C4-2B (cell line): Measurements from ENCODE around the gene SWI5.

Experiments used
- ZFX ChIP-seq: fragments of 450-650 bp; IDR thresholded peaks from 2 replicates; pipeline ENCODE4 v1.6.1; 2017
- TF ChIP-seq, protein P1 (sequence below): fragments of 450-650 bp; conservative IDR thresholded peaks from 2 replicates; pipeline ENCODE4 v1.5.1; 2017; ENCODE audit warnings: mild to moderate bottlenecking

DNA sequence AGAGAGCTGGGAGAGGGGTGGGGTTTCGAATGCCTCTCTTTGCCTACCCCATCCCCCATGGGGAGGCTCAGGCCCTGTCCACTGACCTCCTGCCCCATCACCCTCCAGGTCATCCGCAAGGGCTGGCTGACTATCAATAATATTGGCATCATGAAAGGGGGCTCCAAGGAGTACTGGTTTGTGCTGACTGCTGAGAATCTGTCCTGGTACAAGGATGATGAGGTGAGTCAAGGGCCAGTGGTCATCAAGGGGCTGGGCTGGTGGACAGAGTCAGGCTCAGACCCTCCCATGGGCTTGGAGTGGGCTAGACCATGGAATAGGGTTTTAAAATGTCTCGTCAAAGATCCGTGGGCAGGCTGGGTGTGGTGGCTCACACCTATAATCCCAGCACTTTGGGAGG, 34.0 kb upstream of the SWI5 start:
- TF ChIP-seq, protein P1, sequence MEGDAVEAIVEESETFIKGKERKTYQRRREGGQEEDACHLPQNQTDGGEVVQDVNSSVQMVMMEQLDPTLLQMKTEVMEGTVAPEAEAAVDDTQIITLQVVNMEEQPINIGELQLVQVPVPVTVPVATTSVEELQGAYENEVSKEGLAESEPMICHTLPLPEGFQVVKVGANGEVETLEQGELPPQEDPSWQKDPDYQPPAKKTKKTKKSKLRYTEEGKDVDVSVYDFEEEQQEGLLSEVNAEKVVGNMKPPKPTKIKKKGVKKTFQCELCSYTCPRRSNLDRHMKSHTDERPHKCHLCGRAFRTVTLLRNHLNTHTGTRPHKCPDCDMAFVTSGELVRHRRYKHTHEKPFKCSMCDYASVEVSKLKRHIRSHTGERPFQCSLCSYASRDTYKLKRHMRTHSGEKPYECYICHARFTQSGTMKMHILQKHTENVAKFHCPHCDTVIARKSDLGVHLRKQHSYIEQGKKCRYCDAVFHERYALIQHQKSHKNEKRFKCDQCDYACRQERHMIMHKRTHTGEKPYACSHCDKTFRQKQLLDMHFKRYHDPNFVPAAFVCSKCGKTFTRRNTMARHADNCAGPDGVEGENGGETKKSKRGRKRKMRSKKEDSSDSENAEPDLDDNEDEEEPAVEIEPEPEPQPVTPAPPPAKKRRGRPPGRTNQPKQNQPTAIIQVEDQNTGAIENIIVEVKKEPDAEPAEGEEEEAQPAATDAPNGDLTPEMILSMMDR, result no peak
- no peak for TF ChIP-seq ZFX
